Endothelial cell of umbilical vein (primary cell): ENCODE data around the gene FMNL2. TPM values are rescaled to one million over a fixed set of nuclear protein-coding genes. Genes with fewer than 3 reads are reported as not detected.

Source experiments
- BruUV-seq: library from RNA; stranded (reverse); fragments of 400-500 nt; replicated peaks from 2 replicates; lab custom pipeline; 2021; lab: Mats Ljungman, UMichigan
- CTCF ChIA-PET: fragments of 300-600, 350-600 bp; sonication (Branson Sonifier 250); formaldehyde crosslinking; loops from one replicate; lab custom pipeline; 2021; ENCODE audit warnings: antibody characterized with exemption, inconsistent platforms; lab: Charles Lee
- POLR2A ChIA-PET: fragments of 300-600, 350-600 bp; sonication (Branson Sonifier 250); formaldehyde crosslinking; loops from one replicate; lab custom pipeline; 2021; ENCODE audit warnings: antibody characterized with exemption, inconsistent platforms; lab: Charles Lee
- DNase-seq: peaks from one replicate; pipeline ENCODE4 v3.0.0-alpha.2; 2011; ENCODE audit warnings: low read depth, low spot score
- FAIRE-seq: peaks from 2 replicates; lab custom pipeline; 2011; peaks lifted over from hg19 to GRCh38; lab: Jason Lieb, UNC
- H2AFZ ChIP-seq: 2 replicates; pipeline ENCODE4 v1.6.0; 2012; ENCODE audit warnings: low read depth, low read length, control low read depth, inconsistent platforms
- H3K27ac ChIP-seq: 2 replicates; pipeline ENCODE4 v1.5.1; 2011; ENCODE audit warnings: low read depth, mild to moderate bottlenecking, control low read depth, low read length, moderate library complexity; ENCODE audit not compliant: insufficient read depth
- H3K27me3 ChIP-seq, 2 experiments: 2 replicates each; pipeline versions ENCODE4 v1.6.0 to v1.6.1; 2011; ENCODE audit warnings: low read length in 2 of 2, mixed read lengths in 1 of 2; ENCODE audit not compliant: control insufficient read depth in 2 of 2, insufficient read depth in 2 of 2
- H3K36me3 ChIP-seq, 2 experiments: 2 replicates in 1 of 2; 3 replicates in 1 of 2; pipeline ENCODE4 v1.5.1; 2011; ENCODE audit warnings: low read length in 2 of 2, mild to moderate bottlenecking in 1 of 2, moderate library complexity in 1 of 2; ENCODE audit not compliant: control insufficient read depth in 2 of 2, insufficient read depth in 2 of 2; ENCODE audit errors: extremely low read depth in 1 of 2
- H3K4me1 ChIP-seq: 3 replicates; pipeline ENCODE4 v1.5.1; 2011; ENCODE audit warnings: mild to moderate bottlenecking, low read length; ENCODE audit not compliant: control insufficient read depth, insufficient read depth; ENCODE audit errors: extremely low read depth
- H3K4me2 ChIP-seq: 2 replicates; pipeline ENCODE4 v1.6.1; 2011; ENCODE audit warnings: low read length, control low read depth, mixed read lengths; ENCODE audit not compliant: insufficient read depth
- H3K4me3 ChIP-seq, 3 experiments: fragments of 200-600 bp in 1 of 3; sonication (generic), shearing (Covaris generic) in 1 of 3; replicated peaks in 1 of 3; 2 replicates each; pipeline ENCODE4 v1.5.1; 2011 to 2016; ENCODE audit warnings: control low read depth in 3 of 3, low read length in 3 of 3, mild to moderate bottlenecking in 2 of 3, inconsistent platforms in 1 of 3, low read depth in 1 of 3, moderate library complexity in 1 of 3; ENCODE audit not compliant: insufficient read depth in 1 of 3
- H3K79me2 ChIP-seq: 2 replicates; pipeline ENCODE4 v1.6.0; 2012; ENCODE audit warnings: low read length, inconsistent platforms; ENCODE audit not compliant: control insufficient read depth, insufficient read depth
- H3K9ac ChIP-seq: replicated peaks from 2 replicates; pipeline ENCODE3; 2011; ENCODE audit warnings: low read length, control low read depth; ENCODE audit not compliant: insufficient read depth; ENCODE audit errors: extremely low read depth
- H3K9me1 ChIP-seq: replicated peaks from 3 replicates; pipeline ENCODE4 v1.6.0; 2011; ENCODE audit warnings: mild to moderate bottlenecking, low read length; ENCODE audit not compliant: control insufficient read depth, insufficient read depth; ENCODE audit errors: extremely low read depth
- H3K9me3 ChIP-seq: replicated peaks from 2 replicates; pipeline ENCODE4 v1.5.1; 2012; ENCODE audit warnings: low read length, inconsistent platforms; ENCODE audit not compliant: control insufficient read depth, insufficient read depth
- H4K20me1 ChIP-seq: replicated peaks from 2 replicates; pipeline ENCODE3; 2011; ENCODE audit warnings: mild to moderate bottlenecking, low read length; ENCODE audit not compliant: control insufficient read depth, insufficient read depth; ENCODE audit errors: extremely low read depth
- EZH2 ChIP-seq: IDR thresholded peaks from 2 replicates; pipeline ENCODE4 v1.6.1; 2012; ENCODE audit warnings: borderline replicate concordance, low read depth, mild to moderate bottlenecking, moderate library complexity, low read length, inconsistent platforms; ENCODE audit not compliant: severe bottlenecking
- FOS ChIP-seq: IDR thresholded peaks from 2 replicates; pipeline ENCODE4 v1.6.1; 2011; ENCODE audit warnings: mild to moderate bottlenecking, low read length, moderate library complexity, borderline replicate concordance; ENCODE audit not compliant: insufficient read depth
- GATA2 ChIP-seq: IDR thresholded peaks from 2 replicates; pipeline ENCODE4 v1.7.0; 2011; ENCODE audit warnings: low read depth, mild to moderate bottlenecking, moderate library complexity, mixed read lengths, low read length; ENCODE audit not compliant: insufficient read length, insufficient read depth
- JUN ChIP-seq: IDR thresholded peaks from 2 replicates; pipeline ENCODE4 v1.6.1; 2011; ENCODE audit warnings: borderline replicate concordance, low read depth; ENCODE audit not compliant: insufficient read length, insufficient read depth
- MYC ChIP-seq: IDR thresholded peaks from one replicate; pipeline ENCODE4 v1.6.1; 2011; ENCODE audit warnings: mild to moderate bottlenecking, low read depth, low read length
- POLR2A ChIP-seq: IDR thresholded peaks from 2 replicates; pipeline ENCODE4 v1.6.1; 2012; ENCODE audit warnings: low read depth, mild to moderate bottlenecking, control low read depth, low read length
- POLR2AphosphoS5 ChIP-seq: IDR thresholded peaks from 2 replicates; pipeline ENCODE4 v1.6.1; 2012; ENCODE audit warnings: low read depth, mild to moderate bottlenecking, control low read depth, low read length, moderate library complexity; ENCODE audit not compliant: insufficient read depth
- dilution Hi-C: fragments of 300-500 bp; cut with MboI; formaldehyde crosslinking; loops from one replicate; pipeline ENCODE4 v1.15.0; 2019; ENCODE audit warnings: low sequenced_read_pairs; ENCODE audit not compliant: extremely low pct_ligation_motif_present
- intact Hi-C: fragments of 100-400 bp; cut with micrococcal nuclease; formaldehyde crosslinking; loops from one replicate; pipeline ENCODE4 v1.10.0; 2022
- polyA plus RNA-seq, 4 experiments: library from polyadenylated mRNA; depleted of rRNA in 3 of 4; stranded (reverse) in 3 of 4; unstranded in 1 of 4; fragments of >200 nt; gene quantifications; 2 replicates each; pipeline versions ENCODE4 v1.2.1 to v1.2.3, GENCODE V29; 2011 to 2012; ENCODE audit warnings: missing spikeins in 1 of 4
- total RNA-seq: library from RNA; stranded (reverse); gene quantifications from 2 replicates; pipeline ENCODE4 v1.2.3, GENCODE V29; 2021
- TF ChIP-seq, protein P1 (sequence below), 2 donors: IDR thresholded peaks; 1 replicate in 1 of 2; 2 replicates in 1 of 2; pipeline ENCODE4 v1.5.1; 2011; ENCODE audit warnings: low read length in 2 of 2, mild to moderate bottlenecking in 2 of 2, moderate library complexity in 2 of 2, control low read depth in 1 of 2, inconsistent platforms in 1 of 2, low read depth in 1 of 2; ENCODE audit not compliant: insufficient read depth in 1 of 2; ENCODE audit errors: extremely low read depth in 1 of 2
- TF ChIP-seq, protein P2 (sequence below): IDR thresholded peaks from 2 replicates; pipeline ENCODE4 v1.6.1; 2011; ENCODE audit not compliant: insufficient read depth, insufficient read length

Gene FMNL2
- total and polyA plus RNA-seq, 2 donors (not counting 3 experiments of a cell fraction or from before 2014, with no cell fraction given): 8.3 to 28.0 TPM

DNA sequence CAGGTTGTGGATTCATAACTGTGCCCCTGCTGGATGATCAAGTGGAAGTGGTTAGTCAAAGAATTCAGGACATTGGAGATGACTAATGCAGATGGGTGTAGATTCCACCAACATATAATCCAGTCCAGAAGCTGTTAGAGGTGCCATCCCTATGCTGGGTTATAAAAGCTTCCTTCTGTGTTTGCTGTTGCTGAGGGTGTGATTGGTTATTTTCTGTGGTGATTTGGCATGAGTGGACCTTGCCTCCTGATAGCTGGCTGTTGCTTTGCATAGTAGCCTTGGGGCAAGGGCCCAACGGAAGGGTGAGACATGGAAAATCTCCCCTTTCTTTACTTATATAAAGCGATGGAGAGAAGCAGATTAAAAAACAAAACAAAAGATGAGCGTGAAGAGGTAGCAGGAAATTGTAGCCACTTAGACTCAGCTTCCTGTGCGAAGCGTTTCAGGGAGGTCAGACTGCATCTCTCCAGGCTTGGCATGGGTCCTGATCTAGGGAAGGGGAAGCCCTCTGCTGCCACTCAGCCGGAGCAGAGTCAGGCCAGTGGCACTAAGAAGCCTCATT lies 190.4 kb downstream of the FMNL2 start:
- ChIA-PET POLR2A (interaction anchor here (0.6 to 1.0 kb wide), 2 partner anchors 20 to 32 kb away, joined by 3 read pairs; no protein-coding TSS in a partner anchor), CTCF (interaction anchor here (1.0 to 2.7 kb wide), 18 partner anchors 8 to 349 kb away, joined by 3 to 13 read pairs (median 4); partner anchors contain the start of genes FMNL2 and STAM2)
- peak overlapping the region; percentile 65 for H3K4me2 ChIP-seq
- peaks cover 39% of the 10 kb centered on the region for H3K4me1 ChIP-seq
- H3K9me1 ChIP-seq: no peaks in the 10 kb centered on the region
- dilution Hi-C loops: no loop called here
- H3K27me3 ChIP-seq: no peaks in the 10 kb centered on the region
- no peaks in the 10 kb centered on the region for H4K20me1 ChIP-seq
- TF ChIP-seq FOS (peak; percentile 73), EZH2 (no peak), GATA2 (peak; percentile 80), JUN (no peak), MYC (no peak), POLR2A (no peak), POLR2AphosphoS5 (peak; percentile 67)
- TF ChIP-seq, protein P1, sequence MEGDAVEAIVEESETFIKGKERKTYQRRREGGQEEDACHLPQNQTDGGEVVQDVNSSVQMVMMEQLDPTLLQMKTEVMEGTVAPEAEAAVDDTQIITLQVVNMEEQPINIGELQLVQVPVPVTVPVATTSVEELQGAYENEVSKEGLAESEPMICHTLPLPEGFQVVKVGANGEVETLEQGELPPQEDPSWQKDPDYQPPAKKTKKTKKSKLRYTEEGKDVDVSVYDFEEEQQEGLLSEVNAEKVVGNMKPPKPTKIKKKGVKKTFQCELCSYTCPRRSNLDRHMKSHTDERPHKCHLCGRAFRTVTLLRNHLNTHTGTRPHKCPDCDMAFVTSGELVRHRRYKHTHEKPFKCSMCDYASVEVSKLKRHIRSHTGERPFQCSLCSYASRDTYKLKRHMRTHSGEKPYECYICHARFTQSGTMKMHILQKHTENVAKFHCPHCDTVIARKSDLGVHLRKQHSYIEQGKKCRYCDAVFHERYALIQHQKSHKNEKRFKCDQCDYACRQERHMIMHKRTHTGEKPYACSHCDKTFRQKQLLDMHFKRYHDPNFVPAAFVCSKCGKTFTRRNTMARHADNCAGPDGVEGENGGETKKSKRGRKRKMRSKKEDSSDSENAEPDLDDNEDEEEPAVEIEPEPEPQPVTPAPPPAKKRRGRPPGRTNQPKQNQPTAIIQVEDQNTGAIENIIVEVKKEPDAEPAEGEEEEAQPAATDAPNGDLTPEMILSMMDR (IDR thresholded peaks at IDR 0.05; ENCODE audit: extremely low read depth in 1 of 2, insufficient read depth in 1 of 2, low read depth in 1 of 2, low read length in 2 of 2): no peak
- TF ChIP-seq, protein P2, sequence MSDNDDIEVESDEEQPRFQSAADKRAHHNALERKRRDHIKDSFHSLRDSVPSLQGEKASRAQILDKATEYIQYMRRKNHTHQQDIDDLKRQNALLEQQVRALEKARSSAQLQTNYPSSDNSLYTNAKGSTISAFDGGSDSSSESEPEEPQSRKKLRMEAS: no peak
- peak overlapping the region; percentile 69 for H3K27ac ChIP-seq
- H2AFZ ChIP-seq: no peak overlapping the region
- FAIRE-seq (peak; percentile 96), DNase-seq (peak; percentile 87)
- H3K36me3 ChIP-seq: no peaks in the 10 kb centered on the region
- peaks cover 12% of the 10 kb centered on the region for H3K79me2 ChIP-seq
- H3K9ac ChIP-seq: no peak overlapping the region
- TSS peak; percentile 17 for BruUV-seq
- peak overlapping the region in 1 of 3 experiments; percentile 2 for H3K4me3 ChIP-seq
- intact Hi-C loops: loop anchor here (1.0 to 10.0 kb wide), 3 partner anchors 18 to 191 kb away; partner anchors contain the start of gene FMNL2
- H3K9me3 ChIP-seq: no peaks in the 10 kb centered on the region
